GM10266 (cell line): ENCODE data around the gene PRRG1.
"Not testable (repeated sequence)": the region's sequence is repeated elsewhere in the genome, so short reads cannot be mapped to it uniquely, and the experiment has no call there.

ENCODE experiments used
- DNase-seq: peaks from one replicate; pipeline ENCODE4 v3.0.0; 2012; ENCODE audit errors: extremely low spot score
- CTCF ChIP-seq: IDR thresholded peaks from 2 replicates; pipeline ENCODE4 v1.5.1; 2012; ENCODE audit warnings: mild to moderate bottlenecking, low read depth; ENCODE audit not compliant: control insufficient read depth, insufficient read depth; ENCODE audit errors: missing control alignments

Gene PRRG1

DNA sequence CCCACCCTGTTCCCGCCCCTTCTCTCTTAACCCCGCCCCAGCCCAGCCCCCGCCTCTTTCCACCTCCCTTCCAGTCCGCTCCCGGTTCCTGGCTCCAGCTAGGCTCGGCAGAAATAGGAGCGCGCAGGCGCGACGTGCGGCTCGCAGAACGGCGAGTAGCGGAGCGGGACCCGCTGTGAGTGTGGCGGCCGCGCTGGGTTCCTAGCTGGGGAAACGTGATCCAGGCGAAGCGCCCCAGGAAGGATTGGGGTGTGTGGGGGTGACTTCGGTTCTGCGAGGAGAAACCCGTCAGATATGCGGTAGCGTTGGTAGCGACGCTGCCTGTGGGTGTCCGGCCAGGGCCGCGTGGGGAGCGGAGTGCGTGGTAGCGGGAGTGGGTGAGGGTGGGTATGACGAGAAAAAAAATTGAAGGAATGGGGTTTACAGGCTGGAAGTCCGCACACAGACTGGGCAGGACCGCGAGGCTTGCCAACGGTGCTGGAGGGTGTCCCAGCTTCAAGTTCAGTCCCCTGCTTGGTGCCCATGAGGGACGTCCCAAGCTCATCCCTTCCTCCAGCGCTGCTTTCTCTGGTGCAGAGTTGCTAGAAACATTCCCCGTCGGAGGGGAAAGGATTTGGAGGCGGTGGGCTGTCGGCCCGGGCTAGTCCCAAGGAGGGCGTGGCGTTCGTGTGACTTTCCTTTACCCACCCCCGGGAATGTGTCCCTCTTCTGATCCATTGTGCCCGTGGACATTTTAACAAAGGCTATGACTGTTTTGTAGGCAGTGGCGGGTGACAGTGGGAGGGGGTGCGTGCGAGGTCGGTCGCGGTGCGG, at the start of gene PRRG1:
Gene PRRG1 (plus strand): TSS at position 144 of the 813 bp plus-strand sequence. CDS start 56,886 bp downstream, outside the sequence.
- DNase-seq, result no peak
- no peak for TF ChIP-seq CTCF

- TF ChIP-seq CTCF, result no peak
- DNase-seq, result no peak
Measured at GRCh38 chrX:37302569-37302968, 46.6 kb upstream of the PRRG1 start.

GRCh38 chrX:37305238-37305637, 43.9 kb upstream of the PRRG1 start:
- not testable (repeated sequence) for DNase-seq

DNA sequence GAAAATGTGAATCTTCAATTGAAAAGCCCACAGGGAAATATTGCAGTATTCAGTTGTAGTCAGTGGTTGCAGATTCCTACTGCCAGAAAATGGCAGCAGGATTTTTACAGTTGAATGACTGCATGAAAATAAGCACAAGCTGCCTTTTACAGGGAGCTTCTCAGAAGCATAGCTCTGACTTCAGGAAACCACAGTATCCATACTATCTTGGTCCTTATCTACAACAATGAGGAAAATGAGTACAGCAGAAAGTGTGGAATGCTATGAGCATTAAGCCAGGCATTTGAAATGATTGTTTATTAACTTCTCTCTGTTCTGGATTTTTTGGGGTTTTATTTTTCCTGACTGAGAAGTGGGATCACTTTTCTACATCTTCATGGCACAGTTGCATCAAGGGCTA, 34.6 kb upstream of the PRRG1 start:
- TF ChIP-seq CTCF, result no peak
- DNase-seq, result no peak

DNA sequence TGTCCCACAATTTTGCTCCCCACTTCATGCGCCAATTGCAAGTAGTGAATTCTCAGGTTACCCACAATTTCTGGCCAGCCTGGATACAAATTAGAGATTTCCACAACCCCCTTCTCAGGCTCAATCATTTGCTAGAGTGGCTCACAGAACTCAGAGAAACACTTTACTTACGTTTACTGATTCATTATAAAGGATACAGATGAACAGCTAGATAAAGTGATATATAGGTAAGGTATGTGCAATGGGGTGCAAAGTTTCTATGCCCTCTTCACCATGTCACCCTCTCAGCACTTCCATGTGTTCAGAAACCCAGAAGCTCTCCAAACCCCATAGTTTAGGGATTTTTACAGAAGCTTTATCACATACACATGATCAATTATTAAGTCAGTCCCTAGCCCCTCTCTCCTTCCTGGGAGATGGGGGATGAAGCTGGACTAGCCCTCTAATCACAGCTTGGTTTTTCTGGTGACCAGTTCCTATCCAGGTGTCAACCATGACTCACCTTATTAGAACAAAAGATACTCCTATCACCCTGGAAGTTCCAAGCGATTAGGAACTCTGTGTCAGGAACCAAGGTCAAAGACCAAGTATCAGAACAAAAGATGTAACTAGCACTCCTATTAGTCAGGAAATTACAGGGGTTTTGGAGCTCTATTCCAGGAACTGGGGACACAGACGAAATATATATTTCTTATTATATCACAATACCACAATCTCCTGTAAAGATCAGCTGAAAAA, 33.5 kb upstream of the PRRG1 start:
- DNase-seq, result no peak
- TF ChIP-seq CTCF, result no peak

DNA sequence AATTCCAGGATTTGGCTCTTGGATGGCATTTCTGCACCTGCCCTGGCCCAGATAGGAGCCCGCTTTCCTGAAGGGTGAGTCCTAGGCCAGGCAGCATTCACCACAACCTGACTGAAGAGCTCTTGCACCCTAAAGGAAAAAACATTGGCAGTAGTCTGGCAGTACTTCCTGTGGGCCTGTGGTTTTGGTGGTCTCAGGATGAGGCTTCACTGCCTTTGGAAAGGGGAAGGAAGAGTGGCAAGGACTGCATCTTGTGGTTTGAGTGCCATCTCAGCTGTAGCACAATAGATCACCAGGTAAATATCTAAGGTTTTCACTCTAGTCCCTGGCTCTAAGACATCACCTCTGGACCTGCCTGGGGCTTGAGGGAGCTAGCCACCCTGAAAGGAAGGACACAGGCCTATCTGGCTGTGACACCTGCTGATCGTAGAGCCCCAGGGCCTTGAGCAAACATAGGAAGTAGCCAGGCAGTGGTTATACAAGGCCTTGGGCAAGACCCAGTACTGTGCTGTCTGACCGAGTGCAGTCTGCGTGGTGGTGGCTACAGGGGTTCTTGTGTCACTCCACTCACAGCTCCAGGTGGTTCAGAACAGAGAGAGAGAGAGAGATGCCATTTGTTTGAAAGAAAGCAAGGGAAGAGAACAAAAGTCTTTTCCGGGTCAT, 28.5 kb upstream of the PRRG1 start:
- no peak for DNase-seq

More for the DNA sequence above, 28.5 kb upstream of the PRRG1 start:
- TF ChIP-seq CTCF, result no peak
